ENCODE results near the gene LPAR6.
A peak's percentile ranks its signal among the peaks of the same experiment; 100 is the strongest.

LPAR6 gene

GRCh38 chr13:48446464-48446863 lies 33.6 kb upstream of the LPAR6 start:
- H3K79me2 ChIP-seq (ENCODE audit: insufficient read depth, low read length), result peaks cover 33% of the 10 kb centered on the region
- no peak overlapping the region for H3K27ac ChIP-seq (ENCODE audit: low read length)
- no peak overlapping the region for H3K4me2 ChIP-seq (ENCODE audit: insufficient read depth, low read length)
- no peak overlapping the region for H2AFZ ChIP-seq (ENCODE audit: low read depth, low read length)
- H3K9me3 ChIP-seq (ENCODE audit: insufficient read depth, low read length, severe bottlenecking), result peaks cover 14% of the 10 kb centered on the region
- TF ChIP-seq CTCF (IDR thresholded peaks at IDR 0.05; ENCODE audit: borderline replicate concordance, extremely low read depth, low read length, poor library complexity, severe bottlenecking) (no peak), EZH2 (IDR thresholded peaks at IDR 0.05; ENCODE audit: borderline replicate concordance, low read depth, low read length, severe bottlenecking) (no peak)
- no peaks in the 10 kb centered on the region for H3K4me1 ChIP-seq (ENCODE audit: insufficient read depth, low read length)
- no peaks in the 10 kb centered on the region for H3K27me3 ChIP-seq (ENCODE audit: insufficient read depth, low read length, poor library complexity)
- ATAC-seq (ENCODE audit: insufficient read depth, low read depth) (no peak), DNase-seq (no peak)
- peaks cover 36% of the 10 kb centered on the region for H3K36me3 ChIP-seq (ENCODE audit: insufficient read depth, low read length)
- no peak overlapping the region for H3K4me3 ChIP-seq (ENCODE audit: low read depth in 1 of 2, low read length in 2 of 2)
- no peak overlapping the region for H3K9ac ChIP-seq (ENCODE audit: low read depth, low read length)
- H4K20me1 ChIP-seq (ENCODE audit: insufficient read depth, low read length), result no peaks in the 10 kb centered on the region

GRCh38 chr13:48443442-48444208 lies 30.7 kb upstream of the LPAR6 start:
- ATAC-seq (ENCODE audit: insufficient read depth, low read depth) (peak; percentile 47; the same call in 2 of the 3 replicates), DNase-seq (no peak)
- Histone ChIP-seq H3K4me3 (ENCODE audit: low read depth in 1 of 2, low read length in 2 of 2) (no peak overlapping the region), H3K9me3 (ENCODE audit: insufficient read depth, low read length, severe bottlenecking) (no peaks in the 10 kb centered on the region), H2AFZ (ENCODE audit: low read depth, low read length) (no peak overlapping the region), H3K79me2 (ENCODE audit: insufficient read depth, low read length) (peaks cover 19% of the 10 kb centered on the region), H3K36me3 (ENCODE audit: insufficient read depth, low read length) (peaks cover 39% of the 10 kb centered on the region), H3K27me3 (ENCODE audit: insufficient read depth, low read length, poor library complexity) (no peaks in the 10 kb centered on the region), H4K20me1 (ENCODE audit: insufficient read depth, low read length) (no peaks in the 10 kb centered on the region), H3K27ac (ENCODE audit: low read length) (no peak overlapping the region), H3K4me2 (ENCODE audit: insufficient read depth, low read length) (no peak overlapping the region), H3K9ac (ENCODE audit: low read depth, low read length) (no peak overlapping the region), H3K4me1 (ENCODE audit: insufficient read depth, low read length) (no peaks in the 10 kb centered on the region)
- TF ChIP-seq CTCF (IDR thresholded peaks at IDR 0.05; ENCODE audit: borderline replicate concordance, extremely low read depth, low read length, poor library complexity, severe bottlenecking) (no peak), EZH2 (IDR thresholded peaks at IDR 0.05; ENCODE audit: borderline replicate concordance, low read depth, low read length, severe bottlenecking) (no peak)

GRCh38 chr13:48437371-48437770 lies 24.5 kb upstream of the LPAR6 start:
- Histone ChIP-seq H3K4me3 (ENCODE audit: low read depth in 1 of 2, low read length in 2 of 2) (no peak overlapping the region), H4K20me1 (ENCODE audit: insufficient read depth, low read length) (no peaks in the 10 kb centered on the region), H3K4me2 (ENCODE audit: insufficient read depth, low read length) (no peak overlapping the region), H2AFZ (ENCODE audit: low read depth, low read length) (no peak overlapping the region), H3K4me1 (ENCODE audit: insufficient read depth, low read length) (no peaks in the 10 kb centered on the region), H3K9ac (ENCODE audit: low read depth, low read length) (no peak overlapping the region), H3K27me3 (ENCODE audit: insufficient read depth, low read length, poor library complexity) (no peaks in the 10 kb centered on the region), H3K36me3 (ENCODE audit: insufficient read depth, low read length) (peaks cover 3% of the 10 kb centered on the region; the same call in 1 of the 2 replicates), H3K79me2 (ENCODE audit: insufficient read depth, low read length) (peaks cover 17% of the 10 kb centered on the region), H3K9me3 (ENCODE audit: insufficient read depth, low read length, severe bottlenecking) (no peaks in the 10 kb centered on the region), H3K27ac (ENCODE audit: low read length) (no peak overlapping the region)
- DNase-seq, result no peak
- ATAC-seq (ENCODE audit: insufficient read depth, low read depth), result no peak
- TF ChIP-seq EZH2 (IDR thresholded peaks at IDR 0.05; ENCODE audit: borderline replicate concordance, low read depth, low read length, severe bottlenecking) (no peak), CTCF (IDR thresholded peaks at IDR 0.05; ENCODE audit: borderline replicate concordance, extremely low read depth, low read length, poor library complexity, severe bottlenecking) (no peak)
